Left lung (tissue), 10 donors: ENCODE measurements around the gene YAE1. TPM values are rescaled to one million over a fixed set of nuclear protein-coding genes. Genes with fewer than 3 reads are reported as not detected.
A peak's percentile ranks its signal among the peaks of the same experiment; 100 is the strongest.

Source experiments
- ATAC-seq: fragments of 200-7000 bp; cut with Tn5 transposase; one replicate; pipeline ENCODE4 v1.9.1; 2020; ENCODE audit warnings: moderate library complexity
- DNase-seq, 4 donors: peaks; one replicate each; pipeline ENCODE4 v3.0.0-alpha.2; 2013 to 2020
- H3K27ac ChIP-seq, 2 donors: fragments of 200-600 bp; sonication (generic) in 1 of 2; one replicate each; pipeline versions ENCODE4 v1.5.0 to v1.8.0; 2020 to 2021
- H3K27me3 ChIP-seq, 2 donors: fragments of 200-600 bp; sonication (generic) in 1 of 2; one replicate each; pipeline versions ENCODE4 v1.5.0 to v1.8.0; 2020 to 2021
- H3K36me3 ChIP-seq, 2 donors: fragments of 200-600 bp; sonication (generic) in 1 of 2; one replicate each; pipeline versions ENCODE4 v1.5.0 to v1.8.0; 2020 to 2021
- H3K4me1 ChIP-seq, 2 donors: fragments of 200-600 bp; one replicate each; pipeline ENCODE4 v1.8.0; 2021
- H3K4me3 ChIP-seq, 2 donors: fragments of 200-600 bp; sonication (generic) in 1 of 2; one replicate each; pipeline versions ENCODE4 v1.5.0 to v1.8.0; 2020 to 2021; ENCODE audit warnings: mild to moderate bottlenecking in 1 of 2
- H3K9me3 ChIP-seq, 2 donors: fragments of 200-600 bp; sonication (generic) in 1 of 2; one replicate each; pipeline versions ENCODE4 v1.5.0 to v1.8.0; 2020 to 2021
- intact Hi-C, 2 donors: fragments of 100-400 bp; cut with DNase I; formaldehyde crosslinking; loops; one replicate each; pipeline versions ENCODE4 v1.11.2 to v1.14.2; 2022
- polyA plus RNA-seq, 6 donors: library from polyadenylated mRNA; unstranded; fragments of 120-200 nt; gene quantifications; one replicate each; pipeline ENCODE4 v1.2.1, GENCODE V29; 2013; ENCODE audit not compliant: insufficient read length in 6 of 6
- total RNA-seq, 2 donors: library from RNA; stranded (reverse); fragmentation: NEBNext Ultra II Directional; extraction: Animal tissue kit (Norgen Biotek cat#: 25700); gene quantifications; one replicate each; pipeline ENCODE4 v1.2.1, GENCODE V29; 2021
- TF ChIP-seq, protein P1 (sequence below), 2 donors: fragments of 200-600 bp; sonication (generic) in 1 of 2; IDR thresholded peaks; one replicate each; pipeline versions ENCODE4 v1.5.0 to v1.8.0; 2021; ENCODE audit warnings: antibody characterized with exemption in 2 of 2
- donor health status: DM: no; HTN: yes; CAD: no.
- donor health status: DM: no; HTN: no; CAD: no.

YAE1 gene
- total and polyA plus RNA-seq, 8 donors, result 16.8 to 62.4 (median 50.7) TPM

DNA sequence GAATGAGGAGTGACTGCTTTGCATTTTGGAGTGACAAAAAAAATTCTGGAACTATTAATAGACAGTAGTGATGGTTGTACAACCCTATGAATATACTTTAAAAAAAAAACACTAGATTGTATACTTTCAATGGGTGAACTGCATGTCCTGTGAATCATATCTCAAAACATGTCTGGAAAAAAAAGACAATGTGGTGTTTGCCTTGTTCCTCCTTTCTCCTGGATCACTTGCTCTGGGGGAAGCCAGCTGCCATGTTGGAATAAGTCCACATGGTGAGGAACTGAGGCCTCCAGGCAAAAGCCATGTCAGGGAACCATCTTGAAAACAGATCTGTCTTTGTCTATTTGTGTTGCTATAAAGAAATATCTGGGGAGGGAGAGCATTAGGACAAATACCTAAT is 39.5 kb upstream of the YAE1 start:
- intact Hi-C loops, result no loop called here
- no peak for ATAC-seq

DNA sequence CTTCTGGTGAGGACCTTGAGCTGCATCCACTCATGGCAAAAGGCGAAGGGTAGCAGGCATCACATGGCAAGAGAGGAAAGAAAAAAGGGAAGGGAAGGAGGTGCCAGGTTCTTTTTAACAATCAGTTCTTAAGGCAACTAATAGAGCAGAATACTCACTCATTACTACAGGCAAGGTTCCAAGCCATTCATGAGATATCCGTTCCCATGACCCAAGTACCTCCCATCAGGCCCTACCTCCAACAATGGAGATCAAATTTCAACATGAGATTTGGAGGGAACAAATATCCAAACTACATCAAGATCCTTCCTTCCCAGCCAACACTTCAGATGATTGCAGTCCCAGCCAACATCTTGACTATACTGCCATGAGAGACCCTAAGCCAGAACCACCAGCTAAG is 38.9 kb upstream of the YAE1 start:
- Histone ChIP-seq H3K4me1 (no peaks in the 10 kb centered on the region), H3K9me3 (no peaks in the 10 kb centered on the region), H3K36me3 (no peaks in the 10 kb centered on the region), H3K27me3 (no peaks in the 10 kb centered on the region), H3K27ac (no peak overlapping the region), H3K4me3 (no peak overlapping the region)
- no peak for DNase-seq
- ATAC-seq, result no peak
- TF ChIP-seq, protein P1, sequence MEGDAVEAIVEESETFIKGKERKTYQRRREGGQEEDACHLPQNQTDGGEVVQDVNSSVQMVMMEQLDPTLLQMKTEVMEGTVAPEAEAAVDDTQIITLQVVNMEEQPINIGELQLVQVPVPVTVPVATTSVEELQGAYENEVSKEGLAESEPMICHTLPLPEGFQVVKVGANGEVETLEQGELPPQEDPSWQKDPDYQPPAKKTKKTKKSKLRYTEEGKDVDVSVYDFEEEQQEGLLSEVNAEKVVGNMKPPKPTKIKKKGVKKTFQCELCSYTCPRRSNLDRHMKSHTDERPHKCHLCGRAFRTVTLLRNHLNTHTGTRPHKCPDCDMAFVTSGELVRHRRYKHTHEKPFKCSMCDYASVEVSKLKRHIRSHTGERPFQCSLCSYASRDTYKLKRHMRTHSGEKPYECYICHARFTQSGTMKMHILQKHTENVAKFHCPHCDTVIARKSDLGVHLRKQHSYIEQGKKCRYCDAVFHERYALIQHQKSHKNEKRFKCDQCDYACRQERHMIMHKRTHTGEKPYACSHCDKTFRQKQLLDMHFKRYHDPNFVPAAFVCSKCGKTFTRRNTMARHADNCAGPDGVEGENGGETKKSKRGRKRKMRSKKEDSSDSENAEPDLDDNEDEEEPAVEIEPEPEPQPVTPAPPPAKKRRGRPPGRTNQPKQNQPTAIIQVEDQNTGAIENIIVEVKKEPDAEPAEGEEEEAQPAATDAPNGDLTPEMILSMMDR (IDR thresholded peaks at IDR 0.05), result no peak
- intact Hi-C loops, result no loop called here

More for the DNA sequence above, 39.5 kb upstream of the YAE1 start:
- Histone ChIP-seq H3K27ac (no peak overlapping the region), H3K36me3 (no peaks in the 10 kb centered on the region), H3K4me3 (no peak overlapping the region), H3K27me3 (no peaks in the 10 kb centered on the region), H3K4me1 (no peaks in the 10 kb centered on the region), H3K9me3 (no peaks in the 10 kb centered on the region)
- TF ChIP-seq, protein P1 (IDR thresholded peaks at IDR 0.05), result no peak
- no peak for DNase-seq

DNA sequence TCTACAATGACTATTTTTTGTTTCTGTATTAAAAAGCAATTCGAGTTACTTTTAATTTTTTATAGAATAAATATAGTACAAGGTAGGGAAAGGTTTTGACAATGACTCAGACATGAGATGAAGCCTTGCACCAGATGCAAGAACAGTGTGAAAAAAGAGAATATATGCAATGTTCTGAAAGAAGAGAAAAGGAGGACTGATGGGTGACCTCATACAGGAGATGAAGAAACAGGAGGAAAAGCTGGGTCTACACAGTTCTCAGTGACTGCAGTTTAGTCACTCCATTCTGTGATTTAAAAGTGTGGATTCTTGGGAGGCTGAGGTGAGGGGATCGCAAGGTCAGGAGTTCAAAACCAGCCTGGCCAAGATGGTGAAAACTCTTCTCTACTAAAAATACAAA is 38.3 kb upstream of the YAE1 start:
- no peaks in the 10 kb centered on the region for H3K27me3 ChIP-seq
- no peak for ATAC-seq
- DNase-seq, result no peak
- no peaks in the 10 kb centered on the region for H3K36me3 ChIP-seq
- no peak overlapping the region for H3K27ac ChIP-seq
- H3K4me3 ChIP-seq, result no peak overlapping the region
- intact Hi-C loops, result no loop called here
- H3K9me3 ChIP-seq, result no peaks in the 10 kb centered on the region
- TF ChIP-seq, protein P1 (IDR thresholded peaks at IDR 0.05), result no peak
- H3K4me1 ChIP-seq, result no peaks in the 10 kb centered on the region

DNA sequence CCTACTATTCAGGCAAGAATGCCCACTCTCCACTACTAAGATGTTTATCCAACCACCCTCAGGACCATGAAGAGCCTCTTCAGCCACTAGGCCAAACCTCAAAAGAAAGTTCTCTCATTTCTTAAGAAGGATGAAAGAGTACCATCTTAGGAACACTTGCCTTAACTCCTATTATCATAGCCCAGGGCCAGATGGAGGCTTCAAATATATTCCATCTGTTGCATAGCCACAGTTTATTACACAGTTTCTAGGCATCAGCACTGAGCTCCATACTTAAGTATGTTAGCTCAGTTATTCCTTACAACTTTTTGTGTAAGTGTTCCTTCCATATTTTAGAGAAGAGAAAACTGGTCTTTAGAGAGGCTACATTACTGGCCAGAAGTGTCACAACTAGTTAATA is 37.4 kb upstream of the YAE1 start:
- no peaks in the 10 kb centered on the region for H3K4me1 ChIP-seq
- TF ChIP-seq, protein P1 (IDR thresholded peaks at IDR 0.05), result no peak
- no peak overlapping the region for H3K4me3 ChIP-seq
- no peaks in the 10 kb centered on the region for H3K27me3 ChIP-seq
- DNase-seq (no peak), ATAC-seq (peak; percentile 59)
- intact Hi-C loops, result no loop called here
- no peaks in the 10 kb centered on the region for H3K36me3 ChIP-seq
- H3K27ac ChIP-seq, result peak overlapping the region in 1 of 2 donors; percentile 8
- H3K9me3 ChIP-seq, result no peaks in the 10 kb centered on the region

DNA sequence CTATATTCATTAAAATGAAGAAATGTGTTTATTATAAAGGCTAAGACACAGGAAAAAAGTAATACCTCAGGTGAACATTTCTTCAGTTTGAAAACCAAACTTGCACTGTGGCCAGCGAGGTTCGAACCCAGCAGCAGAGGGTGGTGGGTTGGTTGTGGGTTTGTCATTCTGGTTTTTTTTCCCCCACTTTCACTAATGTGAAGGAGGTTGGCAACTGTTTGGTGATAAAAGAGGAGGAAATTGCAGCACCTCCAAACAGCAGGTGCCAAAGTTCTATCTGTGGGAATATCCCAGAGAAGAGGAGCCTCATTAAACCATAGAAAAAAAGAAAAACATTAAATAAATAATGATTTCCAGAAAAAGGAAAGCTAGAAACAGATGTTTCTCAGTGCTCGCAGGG is 36.6 kb upstream of the YAE1 start:
- intact Hi-C loops, result no loop called here
- TF ChIP-seq, protein P1 (IDR thresholded peaks at IDR 0.05), result no peak
- H3K27me3 ChIP-seq, result no peaks in the 10 kb centered on the region
- no peaks in the 10 kb centered on the region for H3K9me3 ChIP-seq
- DNase-seq (no peak), ATAC-seq (no peak)
- H3K27ac ChIP-seq, result peak overlapping the region in 1 of 2 donors; percentile 8
- H3K4me1 ChIP-seq, result no peaks in the 10 kb centered on the region
- no peak overlapping the region for H3K4me3 ChIP-seq
- no peaks in the 10 kb centered on the region for H3K36me3 ChIP-seq
